Central memory CD4-positive, alpha-beta T cell (primary cell): Measurements from ENCODE around the gene PIK3CD.
"Not testable (repeated sequence)": the region's sequence is repeated elsewhere in the genome, so short reads cannot be mapped to it uniquely, and the experiment has no call there.

Experiments used
- DNase-seq: peaks from one replicate; pipeline ENCODE4 v3.0.0; 2022

The PIK3CD gene

GRCh38 chr1:9744106-9744799 is 92.7 kb downstream of the PIK3CD start:
- no peak for DNase-seq

- no peak for DNase-seq
Observed at GRCh38 chr1:9746211-9746610, 94.7 kb downstream of the PIK3CD start.

- no peak for DNase-seq
Observed at GRCh38 chr1:9746651-9747050, 95.1 kb downstream of the PIK3CD start.

GRCh38 chr1:9748391-9748790 is 96.9 kb downstream of the PIK3CD start:
- DNase-seq = not testable (repeated sequence)

DNA sequence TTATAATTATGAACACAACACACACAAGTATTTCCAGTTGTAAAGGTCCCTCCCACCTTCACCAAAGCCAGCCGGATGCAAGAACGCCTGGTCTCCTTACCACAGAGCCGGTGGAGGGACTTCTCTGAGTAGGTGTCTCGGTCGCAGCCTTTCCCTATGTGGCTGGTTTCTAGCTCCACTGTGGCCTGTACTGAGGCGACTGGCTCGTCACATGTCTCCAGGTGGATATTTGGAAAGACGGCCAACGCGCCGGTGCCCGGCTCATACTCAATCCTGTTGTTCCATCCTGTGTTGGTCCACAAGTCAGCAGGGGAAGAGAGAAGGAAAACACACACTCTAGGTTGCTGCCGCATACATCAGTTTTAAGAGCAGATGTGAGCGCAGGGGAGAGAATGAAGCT is 97.8 kb downstream of the PIK3CD start:
- no peak for DNase-seq

GRCh38 chr1:9751971-9752370 is 100.4 kb downstream of the PIK3CD start:
- DNase-seq = no peak

- DNase-seq = no peak
Observed at GRCh38 chr1:9753121-9753531, 101.6 kb downstream of the PIK3CD start.

GRCh38 chr1:9755441-9755995 is 104.0 kb downstream of the PIK3CD start:
- DNase-seq = no peak

- no peak for DNase-seq
Observed at GRCh38 chr1:9758559-9759121, 107.1 kb downstream of the PIK3CD start.

DNA sequence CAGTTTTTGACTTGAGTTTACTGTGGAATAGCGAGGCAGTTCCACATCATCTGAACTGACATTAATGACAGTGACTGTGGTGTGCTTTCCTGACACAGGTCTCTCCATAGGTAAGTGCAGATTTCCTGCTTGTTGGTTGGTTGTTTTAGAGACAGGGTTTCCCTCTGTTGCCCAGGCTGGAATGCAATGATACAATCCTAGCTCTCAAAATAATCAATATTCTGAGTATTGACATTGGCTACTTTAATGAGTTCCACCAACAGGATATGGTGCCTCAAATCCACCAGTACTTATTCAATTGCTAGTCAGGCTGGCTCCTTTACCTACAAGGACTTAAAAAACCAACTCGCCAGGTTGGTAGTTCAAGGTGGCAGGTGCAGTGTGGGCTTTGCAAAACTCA is 108.4 kb downstream of the PIK3CD start:
- DNase-seq = no peak

DNA sequence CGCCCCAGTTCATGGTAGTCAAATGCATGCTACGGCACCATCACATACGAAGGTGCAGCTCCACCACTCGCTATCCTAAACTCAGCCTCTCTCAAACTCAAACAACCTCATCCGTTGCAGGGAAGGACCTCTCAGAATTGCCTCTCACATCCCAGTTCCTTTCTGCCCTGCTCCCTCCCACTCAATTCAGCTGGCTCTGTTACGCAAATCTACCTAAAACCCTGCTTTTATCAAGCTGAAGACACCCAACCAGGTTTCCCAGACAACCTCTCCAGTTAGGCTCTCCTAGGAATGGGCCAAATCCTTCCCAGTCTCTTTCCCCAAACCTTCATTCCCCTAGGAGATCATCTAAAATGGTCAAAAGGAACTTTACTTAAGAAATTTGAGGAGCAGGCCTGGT is 109.3 kb downstream of the PIK3CD start:
- DNase-seq = no peak

- no peak for DNase-seq
Observed at GRCh38 chr1:9761855-9762254, 110.3 kb downstream of the PIK3CD start.

GRCh38 chr1:9762446-9762845 is 110.9 kb downstream of the PIK3CD start:
- DNase-seq = not testable (repeated sequence)

GRCh38 chr1:9763914-9764313 is 112.4 kb downstream of the PIK3CD start:
- no peak for DNase-seq

DNA sequence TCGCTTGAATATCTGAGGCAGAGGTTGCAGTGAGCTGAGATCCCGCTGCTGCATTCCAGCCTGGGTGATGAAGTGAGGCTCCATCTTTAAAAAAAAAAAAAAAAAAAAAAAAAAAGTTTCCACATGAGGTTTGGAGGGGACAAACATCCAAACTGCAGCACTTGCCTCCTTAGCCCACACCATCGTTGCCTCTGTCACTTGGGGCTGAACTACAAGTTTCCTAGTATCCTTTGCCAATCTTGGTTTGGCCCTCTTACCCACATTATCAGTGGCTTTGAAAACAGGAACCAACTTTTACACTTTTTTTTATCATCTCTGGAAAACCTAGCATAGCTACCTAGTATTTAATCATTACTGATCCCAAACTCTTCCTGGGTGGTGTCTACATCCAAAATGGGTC is 113.0 kb downstream of the PIK3CD start:
- no peak for DNase-seq

DNA sequence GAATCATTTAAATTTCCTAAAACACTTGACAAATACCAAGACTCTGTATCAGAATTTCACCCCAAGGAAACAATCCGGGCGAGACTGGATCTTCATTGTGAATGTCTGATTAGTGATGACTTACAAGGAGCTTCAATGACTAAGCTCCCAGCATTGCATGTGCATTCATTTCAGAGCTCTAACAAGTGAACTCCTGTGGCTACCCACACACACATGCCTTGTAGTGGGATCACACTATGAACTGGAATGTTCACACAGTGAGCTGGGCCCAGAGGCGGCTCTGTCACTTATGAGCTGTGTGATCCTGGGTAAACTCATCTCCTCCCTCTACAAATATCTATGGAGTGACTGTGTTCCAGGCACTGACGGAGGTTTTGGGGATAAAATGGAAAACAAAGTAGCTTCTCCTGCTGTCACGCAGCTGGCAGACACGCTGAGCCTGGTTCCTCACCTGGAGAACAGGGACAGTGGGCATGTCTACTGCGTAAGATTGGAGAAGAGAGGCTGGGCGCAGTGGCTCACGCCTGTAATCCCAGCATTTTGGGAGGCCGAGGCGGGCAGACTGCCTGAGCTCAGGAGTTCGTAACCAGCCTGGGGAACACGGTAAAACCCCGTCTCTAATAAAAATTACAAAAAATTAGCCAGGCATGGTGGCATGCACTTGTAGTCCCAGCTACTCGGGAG is 115.4 kb downstream of the PIK3CD start:
- no peak for DNase-seq

DNA sequence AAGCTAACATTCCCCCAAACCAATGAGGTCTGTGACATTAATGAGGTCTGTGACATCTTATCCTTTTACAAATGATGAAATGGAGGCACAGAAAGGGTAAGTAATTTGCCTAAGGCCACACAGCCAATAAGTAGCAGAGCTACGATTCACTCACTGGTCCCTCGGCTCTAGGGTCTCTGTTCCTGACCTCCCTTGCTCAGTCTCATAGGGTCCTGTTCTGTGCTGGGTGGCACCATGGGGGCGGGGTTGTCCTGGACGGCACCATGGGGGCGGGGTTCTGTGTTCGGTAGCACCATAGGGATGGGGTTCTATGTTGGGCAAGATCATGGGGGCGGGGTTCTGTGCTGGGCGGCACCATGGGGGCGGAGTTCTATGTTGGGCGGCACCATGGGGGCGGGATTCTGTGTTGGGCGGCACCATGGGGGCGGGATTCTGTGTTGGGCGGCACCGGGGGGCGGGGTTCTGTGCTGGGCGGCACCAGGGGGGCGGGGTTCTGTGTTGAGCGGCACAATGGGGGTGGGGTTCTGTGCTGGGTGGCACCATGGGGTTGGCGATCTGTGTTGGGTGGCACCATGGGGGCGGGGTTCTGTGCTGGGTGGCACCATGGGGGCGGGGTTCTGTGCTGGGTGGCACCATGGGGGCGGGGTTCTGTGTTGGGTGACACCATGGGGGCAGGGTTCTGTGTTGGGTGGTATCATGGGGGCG is 116.6 kb downstream of the PIK3CD start:
- peak; percentile 7 for DNase-seq

DNA sequence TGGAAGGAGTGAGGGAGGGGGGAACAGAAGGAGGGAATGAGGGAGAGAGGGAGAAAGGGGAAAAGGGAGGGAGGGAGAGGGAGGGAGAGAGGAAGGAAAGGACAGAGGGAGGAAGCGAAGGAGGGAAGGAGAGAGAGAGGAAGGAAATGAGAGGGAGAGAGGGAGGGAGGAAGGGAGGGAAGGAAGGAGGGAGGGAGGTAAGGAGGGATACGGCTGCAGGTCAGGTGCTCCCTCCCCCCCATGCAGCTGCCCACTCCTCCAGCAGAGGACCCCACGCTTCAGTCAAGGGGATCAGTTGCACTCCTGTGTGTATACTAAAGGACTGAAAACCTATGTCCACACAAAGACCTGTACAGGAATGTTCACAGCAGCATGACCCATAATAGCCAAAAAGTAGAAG is 117.5 kb downstream of the PIK3CD start:
- DNase-seq = no peak

- DNase-seq = no peak
Observed at GRCh38 chr1:9770298-9770697, 118.8 kb downstream of the PIK3CD start.

DNA sequence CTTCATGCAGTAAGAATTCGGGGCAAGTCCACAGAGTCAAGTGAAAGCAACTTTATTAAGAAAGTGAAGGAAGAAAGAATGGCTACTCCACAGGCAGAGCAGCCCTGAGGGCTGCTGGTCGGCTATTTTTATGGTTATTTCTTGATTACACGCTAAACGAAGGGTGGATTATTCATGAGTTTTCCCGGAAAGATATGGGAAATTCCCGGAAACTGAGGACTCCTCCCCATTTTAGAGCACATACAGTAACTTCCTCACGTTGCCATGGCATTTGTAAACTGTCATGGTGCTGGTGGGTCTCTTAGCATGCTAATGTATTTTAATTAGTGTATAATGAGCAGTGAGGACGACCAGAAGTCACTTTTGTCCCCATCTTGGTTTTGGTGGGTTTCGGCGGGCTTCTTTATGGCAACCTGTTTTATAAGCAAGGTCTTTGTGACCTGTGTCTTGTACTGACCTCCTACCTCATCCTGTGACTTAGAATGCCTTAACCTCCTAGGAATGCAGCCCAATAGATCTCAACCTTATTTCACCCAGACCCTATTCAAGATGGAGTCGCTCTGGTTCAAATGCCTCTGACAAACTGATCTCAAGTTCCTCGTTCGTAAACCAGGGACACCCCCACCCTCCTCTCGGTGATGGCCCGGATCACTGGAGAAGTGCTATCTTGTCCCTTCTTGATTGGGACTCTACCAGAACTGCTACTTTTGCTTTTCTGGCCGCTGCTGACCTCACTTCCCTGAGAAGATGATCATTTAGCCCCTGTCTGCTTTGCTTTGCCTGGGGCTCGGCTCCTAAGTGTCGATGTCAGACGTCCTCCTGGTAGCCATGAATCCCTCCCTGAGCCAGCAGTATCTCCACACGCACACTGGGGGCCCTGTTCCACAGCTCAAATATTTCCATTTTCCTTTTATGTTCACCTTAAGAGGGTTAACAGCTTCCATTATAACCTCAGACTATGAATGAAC is 123.5 kb downstream of the PIK3CD start:
- no peak for DNase-seq

GRCh38 chr1:9776685-9777084 is 125.2 kb downstream of the PIK3CD start:
- no peak for DNase-seq
